ENCODE data around the gene PLA2G2A. TPM values are rescaled to one million over a fixed set of nuclear protein-coding genes. Genes with fewer than 3 reads are reported as not detected.
"Not testable (repeated sequence)": the region's sequence is repeated elsewhere in the genome, so short reads cannot be mapped to it uniquely, and the experiment has no call there.

PLA2G2A gene
- total RNA-seq, 2 donors from 2014 or later, result 185 to 1,320 TPM

DNA sequence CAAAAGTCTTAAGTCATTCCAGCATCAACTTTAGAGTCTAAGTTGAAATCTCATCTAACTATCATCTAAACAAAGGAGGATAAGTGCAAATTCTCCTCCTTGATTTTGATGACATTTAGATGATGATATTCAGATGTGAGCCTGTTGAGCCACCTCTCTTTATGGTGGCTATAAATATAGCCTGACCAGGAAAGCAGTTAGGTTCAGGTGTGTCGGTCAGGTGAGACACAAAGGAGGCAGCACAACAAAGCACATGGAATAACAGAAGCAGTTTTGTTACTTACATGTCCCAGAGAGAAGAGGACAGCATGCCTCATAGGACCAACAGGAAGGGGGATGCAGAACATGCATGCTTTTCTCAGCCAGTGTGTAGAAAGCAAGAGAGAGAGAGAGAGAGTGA lies 30.6 kb upstream of the PLA2G2A start:
- peaks cover 0 to 13% of the 10 kb centered on the region in 2 donors for H3K4me1 ChIP-seq
- TF ChIP-seq, protein P1, sequence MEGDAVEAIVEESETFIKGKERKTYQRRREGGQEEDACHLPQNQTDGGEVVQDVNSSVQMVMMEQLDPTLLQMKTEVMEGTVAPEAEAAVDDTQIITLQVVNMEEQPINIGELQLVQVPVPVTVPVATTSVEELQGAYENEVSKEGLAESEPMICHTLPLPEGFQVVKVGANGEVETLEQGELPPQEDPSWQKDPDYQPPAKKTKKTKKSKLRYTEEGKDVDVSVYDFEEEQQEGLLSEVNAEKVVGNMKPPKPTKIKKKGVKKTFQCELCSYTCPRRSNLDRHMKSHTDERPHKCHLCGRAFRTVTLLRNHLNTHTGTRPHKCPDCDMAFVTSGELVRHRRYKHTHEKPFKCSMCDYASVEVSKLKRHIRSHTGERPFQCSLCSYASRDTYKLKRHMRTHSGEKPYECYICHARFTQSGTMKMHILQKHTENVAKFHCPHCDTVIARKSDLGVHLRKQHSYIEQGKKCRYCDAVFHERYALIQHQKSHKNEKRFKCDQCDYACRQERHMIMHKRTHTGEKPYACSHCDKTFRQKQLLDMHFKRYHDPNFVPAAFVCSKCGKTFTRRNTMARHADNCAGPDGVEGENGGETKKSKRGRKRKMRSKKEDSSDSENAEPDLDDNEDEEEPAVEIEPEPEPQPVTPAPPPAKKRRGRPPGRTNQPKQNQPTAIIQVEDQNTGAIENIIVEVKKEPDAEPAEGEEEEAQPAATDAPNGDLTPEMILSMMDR (IDR thresholded peaks at IDR 0.05), result no peak
- H3K4me3 ChIP-seq, result no peak overlapping the region
- no peaks in the 10 kb centered on the region for H3K36me3 ChIP-seq
- H3K27ac ChIP-seq, result peak overlapping the region in 1 of 2 donors; percentile 10
- no peak for DNase-seq (ENCODE audit: low spot score)
- H3K27me3 ChIP-seq, result no peaks in the 10 kb centered on the region
- H3K9me3 ChIP-seq, result peaks cover 0 to 9% of the 10 kb centered on the region in 2 donors

DNA sequence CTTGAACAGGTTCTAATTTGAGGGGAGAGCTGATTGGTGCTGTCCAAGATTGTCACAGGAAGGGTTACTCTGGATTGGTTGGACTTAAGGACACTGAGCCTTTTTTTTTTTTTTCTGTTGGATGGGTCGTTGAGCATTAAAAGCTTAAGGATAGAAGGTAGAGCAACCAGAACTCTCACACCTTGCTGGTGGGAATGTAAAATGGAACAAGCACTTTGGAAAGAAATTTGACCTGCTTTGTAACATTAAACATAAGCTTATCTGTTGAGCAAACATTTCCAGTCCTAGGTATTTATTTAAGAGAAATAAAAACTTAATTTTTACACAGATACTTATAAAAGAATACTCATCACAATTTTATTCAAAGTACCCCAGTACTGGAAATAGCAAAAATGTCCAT lies 29.8 kb upstream of the PLA2G2A start:
- no peaks in the 10 kb centered on the region for H3K27me3 ChIP-seq

DNA sequence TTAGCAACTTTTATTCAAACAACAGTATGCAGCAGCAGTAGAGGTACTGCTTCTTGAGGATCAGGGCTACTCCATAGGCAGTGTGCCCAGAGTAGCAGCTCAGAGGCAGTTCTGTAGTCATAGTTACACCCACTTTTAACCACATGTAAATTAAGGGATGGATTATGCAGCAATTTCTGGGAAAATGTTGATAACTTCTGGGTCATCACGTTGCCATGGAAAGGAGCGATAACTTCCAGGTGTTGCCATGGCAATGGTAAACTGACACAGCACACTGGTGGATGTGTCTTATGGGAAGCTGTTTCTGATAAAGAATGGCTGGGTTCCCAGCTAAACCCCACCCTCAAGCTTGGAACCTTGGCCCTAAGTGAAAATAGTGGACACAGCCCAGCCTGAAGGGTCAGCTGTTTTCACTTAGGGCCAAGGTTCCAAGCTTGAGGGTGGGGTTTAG lies 29.0 kb upstream of the PLA2G2A start:
- DNase-seq (ENCODE audit: low spot score), result peak; percentile 95

More for the DNA sequence above, 29.8 kb upstream of the PLA2G2A start:
- Histone ChIP-seq H3K36me3 (no peaks in the 10 kb centered on the region), H3K9me3 (peaks cover 0 to 4% of the 10 kb centered on the region in 2 donors), H3K4me3 (no peak overlapping the region), H3K27ac (peak overlapping the region; percentile 49 to 71), H3K4me1 (peaks cover 0 to 13% of the 10 kb centered on the region in 2 donors)
- no peak for DNase-seq (ENCODE audit: low spot score)
- TF ChIP-seq, protein P1 (IDR thresholded peaks at IDR 0.05), result no peak

DNA sequence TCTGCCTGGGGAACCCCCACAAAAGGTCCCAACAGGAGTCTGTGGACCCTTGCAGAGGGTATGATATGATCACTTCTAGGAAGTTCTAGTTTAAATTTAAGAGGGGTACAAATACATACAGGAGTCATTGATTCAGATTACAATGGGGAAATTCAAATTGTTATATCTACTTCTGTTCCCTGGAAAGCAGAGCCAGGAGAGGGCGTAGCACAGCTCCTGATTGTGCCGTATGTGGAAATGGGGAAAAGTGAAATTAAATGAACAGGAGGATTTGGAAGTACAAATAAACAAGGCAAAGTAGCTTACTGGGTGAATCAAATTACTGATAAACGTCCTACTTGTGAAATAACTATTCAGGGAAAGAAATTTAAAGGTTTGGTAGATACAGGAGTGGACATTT lies 19.4 kb upstream of the PLA2G2A start:
- not testable (repeated sequence) for H3K4me3 ChIP-seq
- TF ChIP-seq, protein P1 (IDR thresholded peaks at IDR 0.05), result peak in 1 of 2 donors; percentile 45

More for the DNA sequence above, 29.0 kb upstream of the PLA2G2A start:
- H3K36me3 ChIP-seq, result no peaks in the 10 kb centered on the region
- TF ChIP-seq, protein P1 (IDR thresholded peaks at IDR 0.05), result no peak
- H3K4me1 ChIP-seq, result peaks cover 0 to 13% of the 10 kb centered on the region in 2 donors
- no peak overlapping the region for H3K4me3 ChIP-seq
- peak overlapping the region; percentile 67 to 71 for H3K27ac ChIP-seq
- H3K9me3 ChIP-seq, result no peaks in the 10 kb centered on the region
- H3K27me3 ChIP-seq, result no peaks in the 10 kb centered on the region

DNA sequence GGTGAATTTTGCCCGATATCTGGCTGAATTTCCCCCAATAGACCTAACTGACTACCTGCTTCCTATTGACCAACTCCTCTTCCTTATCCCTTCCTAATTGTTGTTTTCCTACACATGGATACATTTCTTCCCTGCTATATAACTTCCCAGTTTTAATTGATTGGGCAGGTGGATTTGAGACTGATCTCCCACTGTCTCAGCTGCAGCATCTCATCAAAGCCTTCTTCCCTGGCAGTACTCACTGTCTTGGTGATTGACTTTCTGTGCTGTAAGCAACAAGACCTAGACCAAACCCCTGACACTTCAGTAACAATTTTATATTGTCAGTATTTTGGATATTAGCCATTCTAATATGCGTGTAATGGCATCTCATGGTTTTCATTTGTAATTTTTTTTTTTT lies 11.3 kb upstream of the PLA2G2A start:
- TF ChIP-seq, protein P1 (IDR thresholded peaks at IDR 0.05), result no peak
- Histone ChIP-seq H3K27ac (no peak overlapping the region), H3K9me3 (no peaks in the 10 kb centered on the region), H3K4me1 (peaks cover 0 to 19% of the 10 kb centered on the region in 2 donors), H3K4me3 (no peak overlapping the region), H3K27me3 (no peaks in the 10 kb centered on the region), H3K36me3 (no peaks in the 10 kb centered on the region)
- no peak for DNase-seq (ENCODE audit: low spot score)

More for the DNA sequence above, 19.4 kb upstream of the PLA2G2A start:
- H3K36me3 ChIP-seq; H3K9me3 ChIP-seq; H3K27me3 ChIP-seq; DNase-seq (ENCODE audit: low spot score): not testable (repeated sequence)
- Histone ChIP-seq H3K27ac (peak overlapping the region; percentile 26 to 31), H3K4me1 (peaks cover 0 to 16% of the 10 kb centered on the region in 2 donors)

DNA sequence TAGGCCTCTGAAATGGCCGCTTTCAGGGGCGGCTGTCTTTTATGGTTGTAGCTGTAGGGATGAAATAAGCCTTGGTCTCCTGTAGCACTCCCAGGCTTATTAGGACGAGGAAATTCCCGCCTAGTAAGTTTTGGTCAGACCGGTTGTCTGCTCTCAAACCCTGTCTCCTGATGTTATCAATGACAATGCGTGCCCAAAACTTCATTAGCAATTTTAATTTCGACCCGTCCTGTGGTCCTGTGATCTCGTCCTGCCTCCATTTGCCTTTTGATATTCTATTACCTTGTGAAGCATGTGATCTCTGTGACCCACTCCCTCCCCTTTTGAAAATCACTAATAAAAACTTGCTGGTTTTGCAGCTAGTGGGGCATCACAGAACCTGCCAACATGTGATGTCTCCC lies 10.8 kb upstream of the PLA2G2A start:
- H3K27ac ChIP-seq; H3K9me3 ChIP-seq; H3K27me3 ChIP-seq; H3K4me3 ChIP-seq; DNase-seq (ENCODE audit: low spot score); H3K36me3 ChIP-seq: not testable (repeated sequence)
- H3K4me1 ChIP-seq, result peaks cover 0 to 18% of the 10 kb centered on the region in 2 donors
